ENCODE results near the gene MRPL10.

Gene MRPL10

DNA sequence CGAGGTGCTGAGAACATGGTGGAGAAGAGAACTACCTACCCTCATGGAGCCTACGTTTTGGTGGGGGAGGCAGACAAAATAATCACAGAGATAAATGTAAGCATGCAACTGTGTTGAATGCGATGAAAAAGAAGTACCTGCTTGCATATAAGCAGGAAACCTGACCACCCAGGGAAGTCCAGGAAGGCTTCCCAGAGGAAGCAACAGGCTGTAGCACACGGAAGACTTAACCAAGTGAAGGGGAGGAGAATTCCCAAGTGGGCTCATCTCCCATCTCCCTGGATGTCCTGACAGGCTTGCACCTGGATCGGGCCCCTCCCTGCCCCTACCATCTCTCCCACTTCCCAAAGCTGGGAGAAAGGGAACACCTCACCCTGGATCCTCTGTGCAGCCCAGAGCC is 7.7 kb upstream of the MRPL10 start:
- ATAC-seq: no peak
- DNase-seq: no peak

DNA sequence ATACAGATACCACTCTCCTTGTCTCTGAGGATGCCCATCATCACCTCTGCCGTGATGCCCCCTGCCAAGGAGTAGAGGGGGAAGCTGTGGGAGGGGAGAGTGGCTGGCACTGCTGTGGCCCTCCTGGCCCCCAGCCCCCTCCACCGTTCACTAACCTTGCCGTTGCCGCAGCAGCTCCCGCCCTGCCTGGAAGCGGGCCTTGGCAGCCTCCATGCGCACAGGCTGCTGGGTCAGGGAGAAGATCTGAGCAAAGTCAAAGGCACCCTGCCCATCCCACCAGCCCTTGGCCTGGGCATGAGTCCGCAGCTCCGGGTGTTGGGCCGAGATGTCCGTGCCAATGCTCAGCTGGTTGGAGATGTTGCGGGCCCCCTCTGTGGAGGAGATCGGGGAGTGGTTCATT is 7.3 kb upstream of the MRPL10 start:
- no peak for DNase-seq

DNA sequence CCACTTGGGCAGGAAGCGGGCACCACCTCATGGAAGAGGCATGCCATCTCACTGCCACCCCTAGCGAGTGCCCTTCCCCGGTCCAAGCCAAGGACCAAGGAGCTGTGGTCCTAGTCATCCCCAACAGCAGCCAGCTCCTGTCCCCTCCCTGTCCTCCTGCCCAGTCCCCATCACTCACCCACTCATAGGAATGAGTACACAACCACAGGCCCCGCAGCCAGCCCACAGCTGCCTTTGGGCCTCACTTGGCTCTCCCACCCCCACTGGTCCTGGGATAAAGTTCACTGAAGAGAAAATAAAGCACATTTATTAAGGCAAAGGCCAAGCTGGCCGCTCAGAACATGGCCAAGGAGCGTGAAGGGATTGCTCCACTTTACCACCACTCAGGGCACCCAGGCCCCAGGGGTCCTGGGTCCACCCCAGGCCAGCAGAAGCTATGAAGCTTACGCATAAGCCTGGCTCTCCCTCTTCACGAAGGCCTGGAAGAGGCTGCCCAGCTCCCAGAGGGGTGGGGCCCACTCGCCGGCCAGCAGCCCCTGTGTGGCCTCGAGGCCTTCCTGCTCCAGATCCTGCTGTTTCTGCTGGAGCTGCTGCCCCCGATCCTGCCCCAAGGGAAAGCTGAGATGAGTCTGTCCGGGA is 6.2 kb upstream of the MRPL10 start:
- DNase-seq: no peak

More for the DNA sequence above, 7.3 kb upstream of the MRPL10 start:
- no peak for ATAC-seq

DNA sequence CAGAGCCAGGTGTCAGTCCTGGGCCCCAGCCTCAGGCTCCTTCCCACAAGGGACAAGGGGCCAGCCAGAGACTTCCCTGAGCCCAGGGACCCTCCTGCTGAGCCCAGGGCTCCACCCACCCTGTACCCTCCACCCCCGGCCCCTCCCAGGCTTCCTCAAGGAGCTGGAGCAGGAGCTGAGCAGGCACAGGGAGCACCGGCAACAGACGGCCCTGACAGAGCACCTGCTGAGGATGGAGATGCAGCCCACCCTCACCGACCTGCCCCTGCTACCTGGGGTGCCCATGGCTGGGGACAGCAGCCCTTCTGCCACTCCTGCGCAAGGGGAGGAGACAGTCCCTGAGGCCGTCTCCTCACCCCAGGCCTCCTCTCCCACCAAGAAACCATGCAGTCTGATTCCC is 5.3 kb upstream of the MRPL10 start:
- DNase-seq (no peak), ATAC-seq (no peak)

More for the DNA sequence above, 6.2 kb upstream of the MRPL10 start:
- no peak for ATAC-seq

DNA sequence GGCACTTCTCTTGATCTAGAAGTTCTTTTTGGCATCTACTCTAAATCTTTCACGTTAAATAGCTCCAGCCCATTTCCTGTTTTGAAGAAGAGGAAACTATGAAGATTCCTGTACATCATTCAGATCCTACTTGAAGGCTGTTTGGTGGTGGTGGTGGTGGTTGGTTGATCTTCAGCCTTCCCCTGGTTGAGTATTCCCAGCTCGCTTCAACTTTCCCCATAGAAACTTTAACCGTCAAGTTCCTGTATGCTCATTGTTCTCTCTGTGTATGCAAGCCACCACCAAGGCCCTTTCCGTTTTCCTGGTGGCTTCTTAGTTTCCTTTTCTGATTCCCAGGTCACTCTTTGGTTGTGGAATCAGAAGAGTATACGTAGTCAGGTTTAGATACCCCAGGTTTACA is 3.4 kb upstream of the MRPL10 start:
- no peak for DNase-seq
- ATAC-seq: no peak

DNA sequence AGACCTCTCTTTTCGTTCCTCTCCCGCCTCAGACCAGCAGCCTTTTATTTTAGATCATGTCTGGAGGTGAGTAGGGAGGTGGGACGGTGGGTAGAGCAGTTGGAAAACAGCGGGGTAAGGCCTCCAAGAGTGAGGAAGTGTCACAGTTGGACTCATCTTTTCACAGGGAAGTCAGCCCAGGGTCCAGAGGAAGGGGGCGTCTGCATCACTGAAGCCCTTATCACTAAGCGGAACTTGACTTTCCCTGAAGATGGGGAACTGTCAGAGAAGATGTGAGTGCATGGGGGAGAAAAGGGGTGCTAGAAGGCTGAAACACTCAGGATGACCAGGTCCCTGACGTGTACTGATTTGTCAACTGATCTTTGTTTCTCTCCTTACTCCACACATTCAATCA is 590 bp upstream of the MRPL10 start:
- ATAC-seq (no peak), DNase-seq (no peak)

DNA sequence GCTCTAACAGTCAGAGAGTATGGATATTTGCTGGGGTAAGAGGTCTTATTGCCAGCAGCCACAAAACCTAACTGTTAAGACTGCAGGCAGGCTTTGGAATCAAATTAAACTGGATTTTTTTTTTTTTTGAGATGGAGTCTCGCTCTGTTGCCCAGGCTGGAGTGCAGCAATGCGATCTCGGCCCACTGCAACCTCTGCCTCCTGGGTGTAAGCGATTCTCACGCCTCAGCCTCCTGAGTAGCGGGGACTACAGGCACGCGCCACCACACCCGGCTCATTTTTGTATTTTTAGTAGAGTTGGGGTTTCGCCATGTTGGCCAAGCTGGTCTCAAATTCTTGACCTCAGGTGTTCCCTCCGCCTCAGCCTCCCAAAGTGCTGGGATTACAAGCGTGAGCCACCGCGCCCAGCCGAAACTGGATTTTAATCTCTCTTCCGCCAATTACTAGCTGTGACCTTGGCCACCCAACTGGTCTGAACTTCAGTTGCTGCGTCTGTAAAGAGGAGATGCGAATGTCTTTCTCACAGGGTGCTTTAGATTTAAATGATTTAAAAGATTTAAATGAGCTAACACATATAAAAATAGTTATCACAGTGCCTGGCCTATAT is 842 bp downstream of the MRPL10 start:
- no peak for ATAC-seq
- DNase-seq: no peak

DNA sequence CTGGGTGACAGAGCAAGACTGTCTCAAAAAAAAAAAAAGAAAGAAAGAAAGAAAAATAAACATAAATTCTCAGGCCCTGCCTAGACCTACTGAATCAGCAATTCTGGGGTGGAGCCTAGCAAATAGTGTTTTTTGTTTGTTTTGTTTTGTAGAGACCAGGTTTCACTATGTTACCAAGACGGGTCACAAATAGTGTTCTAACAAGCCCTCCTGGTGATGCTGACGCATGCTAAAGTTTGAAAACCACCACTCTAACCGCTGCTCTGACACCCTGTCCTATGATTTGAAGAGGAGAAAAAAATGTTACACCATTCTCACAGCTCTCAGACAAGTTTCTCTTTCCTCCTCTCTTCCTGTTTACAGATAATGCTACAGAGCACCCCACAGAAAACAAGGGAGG is 1.5 kb downstream of the MRPL10 start:
- ATAC-seq (peak; percentile 10), DNase-seq (no peak)

DNA sequence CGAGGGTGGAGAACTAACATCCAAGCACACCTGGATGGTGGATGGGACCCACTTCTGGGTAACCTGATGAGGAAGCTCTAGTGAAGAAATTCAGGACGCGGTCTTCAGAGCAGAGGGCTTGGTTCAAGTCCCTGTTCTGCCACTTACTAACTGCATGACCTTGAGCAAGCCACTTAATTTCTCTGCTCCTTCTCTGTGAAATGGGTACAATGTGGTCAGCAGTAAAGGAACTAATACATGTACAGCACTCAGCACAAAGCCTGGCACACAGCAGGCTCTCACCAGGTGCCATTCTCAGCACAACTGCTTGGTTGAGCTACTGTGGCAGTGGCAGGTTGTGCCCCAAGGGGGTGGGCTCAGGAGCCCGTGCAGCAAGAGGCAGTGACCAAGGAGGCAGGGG is 7.8 kb downstream of the MRPL10 start:
- DNase-seq: no peak
- no peak for ATAC-seq

DNA sequence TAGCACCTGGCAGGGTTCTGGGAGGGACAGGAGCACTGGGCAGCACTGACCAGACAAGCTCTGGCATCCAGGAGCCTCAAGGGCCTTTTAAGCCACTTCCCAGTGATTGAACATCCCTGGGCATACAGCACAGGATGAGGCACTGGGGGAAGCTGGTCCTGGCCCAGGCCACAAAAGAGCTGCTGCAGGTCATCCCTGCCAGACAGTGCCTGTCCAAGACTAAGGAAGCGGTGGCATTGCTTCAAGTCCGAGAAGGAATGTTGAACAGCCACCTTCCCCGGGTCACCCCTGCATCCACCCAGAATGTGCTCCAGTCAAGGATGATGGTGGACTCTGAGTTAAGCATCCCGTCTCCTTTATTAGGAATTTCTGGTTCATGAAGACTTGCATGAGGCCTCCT is 8.6 kb downstream of the MRPL10 start:
- ATAC-seq (no peak), DNase-seq (no peak)

DNA sequence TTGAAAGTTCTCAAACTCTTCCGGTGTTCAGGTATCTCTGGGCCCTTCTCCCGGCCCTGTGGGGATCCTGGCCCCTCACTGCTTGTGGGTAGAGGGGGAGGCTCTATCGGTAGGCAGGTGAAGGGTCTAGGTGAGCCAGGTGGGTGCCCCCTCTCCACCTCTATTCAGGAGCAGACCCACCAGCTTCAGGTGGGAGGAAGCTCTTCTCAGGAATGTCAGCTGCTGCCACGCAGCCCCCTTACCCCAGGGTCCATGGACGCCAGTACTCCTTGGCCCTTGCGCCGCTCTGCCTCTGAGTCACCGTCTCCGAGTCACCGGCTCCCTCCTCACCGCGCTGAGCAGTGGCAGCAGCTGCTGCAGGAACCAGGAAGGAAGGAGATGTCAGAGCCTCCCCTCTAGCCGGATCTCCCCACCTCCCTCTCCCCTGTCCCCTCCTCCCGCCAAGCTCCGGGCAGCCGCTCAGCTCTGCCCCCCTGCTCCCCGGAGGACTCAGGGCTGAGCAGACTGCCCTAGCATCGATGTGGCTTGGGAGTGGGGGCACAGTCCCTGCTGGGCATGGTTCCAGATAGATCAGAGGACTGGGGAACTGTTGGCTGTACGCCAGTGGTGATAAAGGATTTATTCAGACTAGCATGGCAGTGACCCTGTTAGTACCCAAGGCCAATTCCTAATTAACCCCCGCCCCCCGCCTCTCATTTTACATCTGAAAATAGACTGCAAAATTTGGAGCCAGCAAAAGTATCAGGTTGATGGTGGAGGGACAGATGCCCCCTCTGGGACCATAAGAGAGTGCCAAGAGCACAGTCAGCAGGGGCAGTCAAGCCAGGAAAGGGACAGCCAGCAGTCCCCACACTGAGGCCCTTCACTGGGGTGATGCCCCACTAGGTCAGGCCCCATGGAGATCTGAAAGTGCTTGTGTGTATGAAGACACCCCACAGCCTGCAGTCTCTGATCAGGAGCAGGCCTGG is 9.6 kb downstream of the MRPL10 start, which contains the start of gene OSBPL7:
TSS of gene OSBPL7 (minus strand) at position 371 of the 968 bp plus-strand sequence. CDS start 1,516 bp downstream, outside the sequence.
- peak; percentile 80 for DNase-seq
- peak; percentile 96 for ATAC-seq

DNA sequence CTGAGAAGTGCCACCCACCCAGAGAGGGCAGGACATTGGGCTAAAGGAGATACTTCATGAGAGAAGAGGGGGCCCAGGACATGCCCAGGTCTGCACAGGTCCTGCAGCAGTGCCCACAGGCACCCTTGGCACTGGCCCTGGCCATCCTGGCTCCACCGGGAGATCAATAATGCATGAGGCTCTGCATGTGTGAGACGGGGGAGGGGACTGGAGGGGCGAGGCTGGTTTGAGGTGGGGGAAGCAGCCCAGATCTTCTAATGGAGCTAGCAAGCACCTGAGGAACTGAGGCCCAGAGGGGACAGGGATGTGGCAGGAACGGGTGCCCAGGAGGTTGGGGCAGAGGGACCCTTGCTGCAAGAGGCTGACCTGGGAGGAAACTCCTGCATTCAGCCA is 10.3 kb downstream of the MRPL10 start:
- ATAC-seq (no peak), DNase-seq (no peak)

DNA sequence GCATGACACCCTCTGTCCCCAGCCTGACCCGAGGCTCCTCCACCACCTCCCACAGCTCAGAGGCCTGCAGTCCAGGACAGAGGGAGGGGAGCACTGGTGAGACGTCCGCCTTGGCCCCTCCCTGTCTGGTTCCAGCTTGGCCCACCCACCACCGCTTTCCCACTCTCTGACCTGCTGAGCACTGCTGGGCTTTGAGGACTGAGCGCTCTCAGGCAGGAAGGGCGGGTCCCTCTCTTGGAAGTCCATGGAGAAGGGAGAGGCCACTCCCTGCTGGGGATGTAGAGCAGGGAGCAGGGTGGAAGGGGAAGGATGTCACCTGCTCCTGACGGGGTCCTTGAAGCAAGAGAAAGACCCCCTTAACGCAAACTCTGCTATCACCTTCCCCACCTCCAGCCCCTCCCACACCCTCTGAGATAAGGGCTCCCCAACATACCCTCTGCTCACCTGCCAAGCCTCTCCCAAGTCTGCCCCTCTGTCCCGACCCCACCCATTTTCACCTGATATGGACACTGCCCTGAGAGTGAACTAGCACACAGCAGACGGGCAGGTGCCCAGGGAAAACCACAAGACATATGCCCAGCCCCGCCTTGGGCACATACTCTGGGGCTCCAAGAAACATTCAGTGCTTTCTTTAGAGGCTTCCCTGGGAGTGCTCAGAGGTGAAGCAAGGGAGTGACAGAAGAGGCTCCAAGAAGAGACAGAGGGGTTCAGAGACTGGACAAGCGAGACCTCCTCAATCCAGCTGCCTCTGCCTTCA is 11.1 kb downstream of the MRPL10 start:
- DNase-seq: no peak
- ATAC-seq: no peak

DNA sequence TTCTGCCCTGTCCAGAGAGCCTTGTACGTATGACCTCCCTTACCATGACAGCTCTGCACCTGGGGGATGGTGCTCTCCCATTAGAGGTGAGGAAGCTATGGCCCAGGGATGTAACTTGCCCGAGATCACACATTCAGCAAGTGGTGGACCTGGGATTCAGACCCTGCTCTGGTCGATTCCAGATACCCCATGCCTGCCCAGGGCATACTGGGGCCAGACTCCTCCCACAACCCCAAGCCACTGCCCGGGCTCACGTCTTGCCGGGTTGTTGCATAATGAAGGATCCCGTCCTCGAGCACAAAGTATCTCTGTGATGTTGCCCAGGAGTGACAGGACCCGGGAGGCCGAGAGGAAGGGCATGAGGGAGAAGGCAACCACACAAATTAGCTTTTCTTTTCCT is 11.9 kb downstream of the MRPL10 start:
- DNase-seq (no peak), ATAC-seq (no peak)

DNA sequence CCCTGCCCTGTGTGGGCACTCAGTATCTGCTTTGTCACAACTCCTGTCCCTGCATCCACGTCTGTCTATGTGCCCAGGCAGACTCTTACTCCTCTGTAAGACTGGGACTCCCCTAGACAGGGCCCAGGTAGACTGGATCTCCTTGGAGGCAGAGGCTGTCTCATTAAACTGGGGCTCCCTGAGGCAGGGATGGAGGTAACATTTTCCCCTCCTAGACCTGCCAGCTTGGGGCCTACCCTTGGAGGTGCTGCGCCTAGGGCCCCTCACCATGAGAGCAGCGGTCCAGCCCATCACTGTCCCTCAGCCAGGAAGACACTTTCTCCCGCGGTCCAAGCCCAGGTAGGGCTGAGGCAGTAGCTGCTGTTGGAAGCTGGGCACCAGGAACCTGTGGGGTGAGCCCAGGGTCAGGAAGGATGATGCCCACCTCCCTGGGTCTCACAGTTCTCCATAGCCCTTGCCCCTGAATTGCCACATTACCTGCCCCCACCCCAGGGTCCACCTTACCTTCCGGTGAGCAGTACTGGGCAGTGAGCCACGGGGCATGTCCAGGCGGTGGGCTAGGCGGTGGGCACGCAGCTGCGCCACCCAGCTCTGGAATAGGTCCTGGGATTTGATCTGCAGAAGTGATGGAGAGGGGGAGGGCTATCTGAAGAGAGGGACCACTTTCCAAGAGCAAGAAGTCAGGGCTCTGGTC is 13.2 kb downstream of the MRPL10 start:
- no peak for ATAC-seq
- no peak for DNase-seq

DNA sequence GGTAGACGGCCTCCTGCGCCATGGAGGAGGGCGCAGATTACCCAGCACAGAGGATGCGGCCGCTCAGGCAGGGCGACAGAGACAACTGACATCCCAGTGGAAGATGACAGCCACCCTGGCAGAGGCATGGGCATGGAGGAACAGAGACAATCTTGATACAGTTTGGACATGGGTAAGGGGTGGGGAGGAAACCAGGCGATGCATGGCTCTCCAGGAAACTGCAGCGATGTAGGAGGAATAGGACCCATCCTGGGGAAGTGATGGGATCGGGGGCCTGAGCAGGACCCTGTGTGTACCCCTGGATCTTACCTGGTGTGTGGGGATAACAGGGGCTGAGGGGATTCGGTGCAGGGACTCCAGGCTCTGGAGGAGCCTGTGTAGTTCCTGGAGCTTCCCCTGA is 14.4 kb downstream of the MRPL10 start:
- no peak for DNase-seq
- ATAC-seq: no peak

DNA sequence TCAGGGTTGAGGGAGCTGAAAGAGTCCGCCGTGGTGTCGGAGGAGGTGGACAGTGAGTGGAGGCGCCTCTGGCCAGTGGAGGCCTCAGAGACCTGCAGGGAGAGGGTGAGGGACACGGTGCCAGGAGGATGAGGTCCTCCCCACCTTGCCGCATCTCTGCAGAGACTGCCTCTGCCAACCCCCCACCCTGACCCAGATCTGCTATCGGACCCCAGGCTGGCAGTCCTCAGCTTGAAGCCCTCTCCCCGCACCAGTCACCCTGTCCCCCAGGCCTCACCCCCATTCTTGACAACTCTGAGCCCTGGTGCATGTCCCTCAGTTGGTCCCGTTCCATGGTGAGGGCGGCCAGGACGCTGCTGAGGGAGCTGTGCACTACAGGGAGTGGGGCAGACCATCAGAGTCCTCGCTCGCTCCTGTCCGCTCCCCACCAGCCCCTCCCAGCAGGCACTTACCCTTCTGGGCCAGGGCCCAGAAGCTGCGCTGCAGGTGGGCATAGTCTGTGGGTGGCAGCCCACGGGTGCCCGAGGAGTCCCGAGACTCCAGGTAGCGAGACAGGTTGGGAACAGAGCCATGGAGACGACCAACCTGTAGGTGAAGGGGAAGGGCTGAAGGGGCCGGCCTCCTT is 15.1 kb downstream of the MRPL10 start:
- no peak for DNase-seq
- no peak for ATAC-seq

DNA sequence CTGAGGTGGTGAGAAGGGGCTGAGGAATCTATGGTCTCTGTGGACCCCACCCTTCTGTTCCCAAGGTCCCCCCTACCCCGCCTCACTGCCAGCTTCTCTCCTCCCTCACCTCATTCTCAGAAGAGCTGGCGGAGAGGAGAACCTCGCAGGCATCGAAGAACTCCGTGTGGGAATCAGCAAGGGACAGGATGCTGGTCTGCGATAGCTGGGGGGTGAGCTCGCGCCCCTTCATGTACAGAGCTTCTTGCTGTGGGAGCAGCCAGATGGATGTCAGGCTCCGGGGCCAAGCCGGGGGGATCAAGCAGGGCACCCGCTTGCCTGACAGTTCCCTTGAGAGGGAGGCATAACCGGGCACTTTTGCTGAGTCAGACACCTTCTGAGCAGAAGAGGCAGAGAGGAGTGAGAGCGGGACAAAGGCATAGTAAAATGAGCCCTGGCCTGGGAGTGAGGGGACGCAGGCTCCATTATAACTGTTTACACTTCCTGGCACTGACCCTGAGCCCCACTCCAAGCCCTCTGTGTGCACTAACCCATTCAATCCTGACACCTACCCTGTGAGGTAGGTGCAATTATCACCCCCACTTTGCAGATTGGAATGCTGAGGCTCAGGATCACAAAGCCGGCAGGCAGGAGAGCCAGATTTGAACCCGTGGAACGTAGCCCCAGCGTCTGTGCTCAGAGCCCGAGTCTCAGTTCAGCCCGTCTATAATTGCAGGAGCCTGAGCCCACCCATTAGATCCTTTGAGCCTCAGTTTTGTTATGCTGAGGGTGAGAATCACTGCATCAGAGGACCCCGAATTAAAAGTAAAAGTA is 16.0 kb downstream of the MRPL10 start:
- no peak for ATAC-seq
- no peak for DNase-seq

DNA sequence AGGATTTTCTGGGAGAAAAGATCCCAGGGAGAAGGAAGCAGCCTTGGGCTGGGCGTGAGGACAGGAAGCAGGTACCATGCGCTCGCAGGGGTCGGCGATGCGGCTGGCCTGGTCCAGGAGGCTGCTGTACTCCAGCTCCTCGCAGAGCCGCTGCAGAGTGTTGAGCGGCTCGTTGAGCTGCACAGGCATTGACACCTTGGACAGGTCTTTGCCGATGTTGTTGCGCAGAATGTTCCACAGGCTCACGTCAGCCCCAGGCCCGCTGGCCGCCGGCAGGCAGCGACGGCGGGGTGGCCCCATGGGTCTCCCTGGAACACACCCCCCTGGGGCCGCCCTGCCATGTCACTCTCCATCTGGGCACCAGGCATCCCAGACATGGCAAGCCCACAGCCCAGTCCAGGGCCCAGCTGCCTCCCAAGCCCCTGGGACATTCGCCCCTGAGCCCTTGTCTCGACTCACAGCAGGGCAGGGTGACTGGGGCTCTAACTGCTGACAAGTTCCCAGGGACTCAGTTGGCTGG is 17.8 kb downstream of the MRPL10 start:
- DNase-seq (no peak), ATAC-seq (no peak)

DNA sequence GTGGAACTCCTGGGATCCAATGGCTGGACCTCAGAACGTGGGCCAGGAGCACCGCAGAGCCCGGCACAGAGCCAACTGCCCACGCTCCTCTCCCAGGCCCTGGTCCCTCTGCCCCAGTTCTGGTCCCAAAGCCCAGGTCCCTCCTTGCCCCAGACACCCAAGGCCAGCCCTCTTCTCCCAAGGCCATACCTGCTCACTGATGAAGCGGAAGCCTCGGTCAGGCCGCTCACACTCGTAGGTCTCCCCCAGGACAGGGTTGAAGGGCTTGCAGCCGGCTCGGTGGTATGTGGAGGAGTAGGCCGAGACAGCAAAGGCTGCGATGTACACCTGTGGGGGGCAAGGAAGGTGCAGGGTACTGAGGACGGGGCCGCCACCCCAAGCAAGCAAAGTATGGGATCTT is 18.3 kb downstream of the MRPL10 start:
- DNase-seq (no peak), ATAC-seq (no peak)

Measured in stimulated activated naive CD8-positive, alpha-beta T cell treated with anti-CD3 and anti-CD28 coated beads, Interleukin-15, Interleukin-2, amounts not matched to agents 100 U/mL and 50 U/mL, for 24 hours (primary cell).